SK-N-SH (cell line): ENCODE results near the gene CCDC57. TPM values are rescaled to one million over a fixed set of nuclear protein-coding genes. Genes with fewer than 3 reads are reported as not detected.

Experiments
- CTCF ChIA-PET: fragments of 300-600, 350-600 bp; formaldehyde crosslinking; extraction: SDS; loops from one replicate; lab custom pipeline; 2021; lab: Yijun Ruan, JAX
- POLR2A ChIA-PET: fragments of 350-600 bp; sonication (Branson Sonifier 250); formaldehyde crosslinking; extraction: SDS; loops from one replicate; lab custom pipeline; 2020; ENCODE audit warnings: antibody characterized with exemption, inconsistent platforms; lab: Yijun Ruan, JAX
- DNase-seq: peaks from one replicate; pipeline ENCODE4 v3.0.0; 2012
- H2AFZ ChIP-seq: fragments of 200-600 bp; sonication (generic); 2 replicates; pipeline ENCODE4 v1.8.1; 2016; ENCODE audit warnings: antibody characterized with exemption, mild to moderate bottlenecking, low read depth
- H3F3A ChIP-seq: fragments of 200-600 bp; sonication (generic); replicated peaks from 2 replicates; pipeline ENCODE3; 2016; ENCODE audit warnings: antibody characterized with exemption, mild to moderate bottlenecking; ENCODE audit not compliant: insufficient read depth
- H3K27ac ChIP-seq, 2 experiments: fragments of 200-500 bp in 1 of 2; fragments of 200-600 bp in 1 of 2; sonication (Bioruptor generic) in 1 of 2; sonication (generic), shearing (Covaris generic) in 1 of 2; 2 replicates each; pipeline versions ENCODE4 v1.5.1 to v1.6.1; 2014 to 2016; ENCODE audit warnings: low read depth in 2 of 2, inconsistent platforms in 1 of 2, low read length in 1 of 2, mild to moderate bottlenecking in 1 of 2, mixed read lengths in 1 of 2
- H3K27me3 ChIP-seq: fragments of 200-600 bp; sonication (generic), shearing (Covaris generic); 2 replicates; pipeline ENCODE4 v1.6.1; 2016; ENCODE audit warnings: mixed run types; ENCODE audit not compliant: insufficient read depth
- H3K36me3 ChIP-seq, 2 experiments: fragments of 200-500 bp in 1 of 2; fragments of 200-600 bp in 1 of 2; sonication (Bioruptor generic) in 1 of 2; sonication (generic) in 1 of 2; replicated peaks in 1 of 2; 2 replicates each; pipeline versions ENCODE3 to v1.5.1; 2014 to 2016; ENCODE audit warnings: low read length in 1 of 2, mild to moderate bottlenecking in 1 of 2; ENCODE audit not compliant: insufficient read depth in 2 of 2, control insufficient read depth in 1 of 2
- H3K4me1 ChIP-seq, 2 experiments: fragments of 200-500 bp in 1 of 2; fragments of 200-600 bp in 1 of 2; sonication (Bioruptor generic) in 1 of 2; sonication (generic), shearing (Covaris generic) in 1 of 2; 2 replicates each; pipeline versions ENCODE4 v1.5.1 to v1.6.1; 2014 to 2016; ENCODE audit warnings: low read depth in 1 of 2, low read length in 1 of 2, mixed run types in 1 of 2; ENCODE audit not compliant: insufficient read depth in 2 of 2, control insufficient read depth in 1 of 2
- H3K4me2 ChIP-seq: fragments of 200-600 bp; sonication (generic), shearing (Covaris generic); 2 replicates; pipeline ENCODE4 v1.6.1; 2017; ENCODE audit warnings: mixed run types
- H3K4me3 ChIP-seq, 2 experiments: fragments of 200-500 bp in 1 of 2; fragments of 200-600 bp in 1 of 2; sonication (Bioruptor generic) in 1 of 2; sonication (generic), shearing (Covaris generic) in 1 of 2; 2 replicates each; pipeline versions ENCODE4 v1.5.1 to v1.8.1; 2014 to 2016; ENCODE audit warnings: low read depth in 2 of 2, inconsistent platforms in 1 of 2, low read length in 1 of 2, mild to moderate bottlenecking in 1 of 2, mixed read lengths in 1 of 2, moderate library complexity in 1 of 2
- H3K79me2 ChIP-seq: fragments of 200-600 bp; sonication (generic); 2 replicates; pipeline ENCODE4 v1.8.1; 2017; ENCODE audit warnings: mild to moderate bottlenecking; ENCODE audit not compliant: insufficient read depth
- H3K9ac ChIP-seq: fragments of 200-600 bp; sonication (generic); 2 replicates; pipeline ENCODE4 v1.6.1; 2017; ENCODE audit warnings: mixed run types
- H3K9me2 ChIP-seq: fragments of 200-600 bp; sonication (generic); 2 replicates; pipeline ENCODE4 v1.6.1; 2017; ENCODE audit warnings: mixed run types
- H3K9me3 ChIP-seq: fragments of 200-600 bp; sonication (generic); 2 replicates; pipeline ENCODE4 v1.6.1; 2017; ENCODE audit warnings: mixed run types, mild to moderate bottlenecking, moderate library complexity
- H4K20me1 ChIP-seq: fragments of 200-600 bp; sonication (generic); 2 replicates; pipeline ENCODE4 v1.6.1; 2017; ENCODE audit warnings: mild to moderate bottlenecking, mixed run types; ENCODE audit not compliant: insufficient read depth
- CHD2 ChIP-seq: fragments of 150-350 bp; IDR thresholded peaks from 2 replicates; pipeline ENCODE4 v1.6.1; 2018; ENCODE audit warnings: low read length; ENCODE audit not compliant: partially characterized antibody
- CTCF ChIP-seq: fragments of 200-600 bp; sonication (generic); IDR thresholded peaks from 2 replicates; pipeline ENCODE4 v1.6.1; 2017; ENCODE audit warnings: antibody characterized with exemption, mild to moderate bottlenecking, moderate library complexity
- ELF1 ChIP-seq: IDR thresholded peaks from 2 replicates; pipeline ENCODE4 v1.4.0; 2012
- EP300 ChIP-seq, 2 experiments: IDR thresholded peaks; 2 replicates each; pipeline versions ENCODE4 v1.4.0 to v1.6.1; 2012; ENCODE audit warnings: borderline replicate concordance in 1 of 2, low read depth in 1 of 2, low read length in 1 of 2
- FOSL2 ChIP-seq: IDR thresholded peaks from 2 replicates; pipeline ENCODE4 v1.4.0; 2012; ENCODE audit warnings: low read depth, mild to moderate bottlenecking, moderate library complexity, borderline replicate concordance
- GABPA ChIP-seq: IDR thresholded peaks from 2 replicates; pipeline ENCODE4 v1.4.0; 2012; ENCODE audit warnings: low read depth, mild to moderate bottlenecking
- GATA2 ChIP-seq: sonication (generic); formaldehyde crosslinking; IDR thresholded peaks from 2 replicates; pipeline ENCODE4 v1.5.0; 2020; ENCODE audit warnings: mild to moderate bottlenecking, missing genetic modification reagents
- IRF3 ChIP-seq: fragments of 150-350 bp; IDR thresholded peaks from 2 replicates; pipeline ENCODE4 v1.6.1; 2016; ENCODE audit warnings: mild to moderate bottlenecking, low read depth, low read length
- JUND ChIP-seq: IDR thresholded peaks from 2 replicates; pipeline ENCODE4 v1.4.0; 2012
- MAX ChIP-seq: IDR thresholded peaks from 2 replicates; pipeline ENCODE4 v1.4.0; 2012; ENCODE audit warnings: low read depth
- MEF2A ChIP-seq: IDR thresholded peaks from 2 replicates; pipeline ENCODE4 v1.4.0; 2012; ENCODE audit warnings: low read depth, borderline replicate concordance
- MXI1 ChIP-seq: IDR thresholded peaks from 2 replicates; pipeline ENCODE4 v1.6.1; 2012; ENCODE audit warnings: mild to moderate bottlenecking, low read depth, low read length, improper control_type of control experiment
- NFIC ChIP-seq: IDR thresholded peaks from 2 replicates; pipeline ENCODE4 v1.4.0; 2012; ENCODE audit warnings: borderline replicate concordance
- NRF1 ChIP-seq: IDR thresholded peaks from 2 replicates; pipeline ENCODE4 v1.6.1; 2012; ENCODE audit warnings: low read depth, mild to moderate bottlenecking, low read length
- PBX3 ChIP-seq: IDR thresholded peaks from 2 replicates; pipeline ENCODE4; 2012
- POLR2AphosphoS5 ChIP-seq: IDR thresholded peaks from 2 replicates; pipeline ENCODE4 v1.6.1; 2012; ENCODE audit warnings: low read depth, low read length
- RCOR1 ChIP-seq: fragments of 150-350 bp; IDR thresholded peaks from 2 replicates; pipeline ENCODE4 v1.6.1; 2017; ENCODE audit warnings: antibody characterized with exemption, low read length
- REST ChIP-seq: IDR thresholded peaks from 2 replicates; pipeline ENCODE4 v1.6.1; 2012; ENCODE audit warnings: mild to moderate bottlenecking, low read depth, low read length, moderate library complexity
- RFX5 ChIP-seq: IDR thresholded peaks from 2 replicates; pipeline ENCODE4 v1.6.1; 2012; ENCODE audit warnings: mild to moderate bottlenecking, improper control_type of control experiment, low read length
- SIN3A ChIP-seq: IDR thresholded peaks from 2 replicates; pipeline ENCODE4 v1.6.1; 2012; ENCODE audit warnings: low read depth, mild to moderate bottlenecking, low read length, moderate library complexity, borderline replicate concordance
- TAF1 ChIP-seq: IDR thresholded peaks from 2 replicates; pipeline ENCODE4 v1.6.1; 2012; ENCODE audit warnings: low read depth, mild to moderate bottlenecking, low read length, moderate library complexity, borderline replicate concordance
- TEAD4 ChIP-seq: IDR thresholded peaks from 2 replicates; pipeline ENCODE4 v1.4.0; 2012; ENCODE audit warnings: mild to moderate bottlenecking, borderline replicate concordance; ENCODE audit not compliant: insufficient read depth
- YY1 ChIP-seq: IDR thresholded peaks from 2 replicates; pipeline ENCODE4 v1.4.0; 2012; ENCODE audit warnings: low read depth, mild to moderate bottlenecking
- WGBS: methylation state at CpG from one replicate; pipeline ENCODE4 v1.1.6; 2017; ENCODE audit warnings: low lambda C conversion rate; 5-methylcytosine and 5-hydroxymethylcytosine counted together
- polyA plus RNA-seq, 3 experiments: library from polyadenylated mRNA; depleted of rRNA; stranded (reverse); fragments of >200 nt; gene quantifications; 2 replicates each; pipeline ENCODE4 v1.2.3, GENCODE V29; 2012

The CCDC57 gene
- polyA plus RNA-seq, 1 of the 3 experiments (the other 2 are of a cell fraction): 68.6 TPM

GRCh38 chr17:82217530-82218204 is 5.0 kb upstream of the CCDC57 start:
- POLR2A ChIA-PET: interaction anchor here (0.6 kb wide), 1 partner anchor 272 kb away, joined by 4 read pairs; no protein-coding TSS in a partner anchor
- peak overlapping the region; percentile 70 for H3K9ac ChIP-seq
- H3K9me3 ChIP-seq: no peaks in the 10 kb centered on the region
- H4K20me1 ChIP-seq: no peaks in the 10 kb centered on the region
- DNase-seq: peak; percentile 46
- peaks cover 19% of the 10 kb centered on the region; the same call in 1 of the 2 replicates for H3K79me2 ChIP-seq
- H3F3A ChIP-seq: peaks cover 29% of the 10 kb centered on the region
- peak overlapping the region; percentile 83 to 94 for H3K27ac ChIP-seq
- TF ChIP-seq NRF1: no peak
- no peak for TF ChIP-seq MXI1
- no peak for TF ChIP-seq MEF2A
- TF ChIP-seq PBX3: peak; percentile 51; the same call in 1 of the 2 replicates
- no peak; the same call in 1 of the 2 replicates for TF ChIP-seq GABPA
- no peak for TF ChIP-seq YY1
- peak; percentile 85; the same call in 1 of the 2 replicates for TF ChIP-seq TEAD4
- TF ChIP-seq SIN3A: no peak; the same call in 1 of the 2 replicates
- peak; percentile 82 for TF ChIP-seq MAX
- TF ChIP-seq IRF3: no peak
- peak; percentile 30; the same call in 1 of the 2 replicates for TF ChIP-seq TAF1
- TF ChIP-seq REST: 0 out of 2 replicates have a peak, but pooled peaks have one; percentile 60
- peak in 1 of 2 experiments; percentile 84; a peak in 1 of 4 replicates for TF ChIP-seq EP300 (IDR thresholded peaks at IDR 0.05; ENCODE audit: borderline replicate concordance in 1 of 2, low read depth in 1 of 2, low read length in 1 of 2)
- no peak for TF ChIP-seq ELF1
- no peak for TF ChIP-seq RCOR1
- no peak for TF ChIP-seq RFX5
- no peak; the same call in 1 of the 2 replicates for TF ChIP-seq NFIC
- peak; percentile 95; the same call in 1 of the 2 replicates for TF ChIP-seq FOSL2
- no peak for TF ChIP-seq CTCF
- TF ChIP-seq JUND: no peak; the same call in 1 of the 2 replicates
- TF ChIP-seq CHD2: peak; percentile 20
- TF ChIP-seq POLR2AphosphoS5: peak; percentile 49; the same call in 1 of the 2 replicates
- TF ChIP-seq GATA2 (CRISPR knock-in tag): no peak
- H3K27me3 ChIP-seq: no peaks in the 10 kb centered on the region
- H3K4me3 ChIP-seq: no peak overlapping the region
- WGBS: 59% methylated on average over 16 of the region's 21 CpGs
- H3K9me2 ChIP-seq: no peaks in the 10 kb centered on the region
- H3K36me3 ChIP-seq: no peaks in the 10 kb centered on the region
- H2AFZ ChIP-seq: 0 out of 2 replicates have a peak overlapping the region, but pooled peaks have one; percentile 25
- peaks cover 34 to 35% of the 10 kb centered on the region in 2 experiments for H3K4me1 ChIP-seq
- CTCF ChIA-PET: interaction anchor here (1.2 to 6.4 kb wide), 2 partner anchors 12 to 19 kb away, joined by 5 to 45 read pairs; no protein-coding TSS in a partner anchor
- peak overlapping the region; percentile 68 for H3K4me2 ChIP-seq
